Activated CD8-positive, alpha-beta memory T cell treated with anti-CD3 and anti-CD28 coated beads, Interleukin-2, amount 50 U/mL, for 24 hours (primary cell): ENCODE data around the gene TMEM59L.

Experiments
- DNase-seq: peaks from one replicate; pipeline ENCODE4 v3.0.0-alpha.2; 2020; ENCODE audit errors: extremely low read depth

Gene TMEM59L

DNA sequence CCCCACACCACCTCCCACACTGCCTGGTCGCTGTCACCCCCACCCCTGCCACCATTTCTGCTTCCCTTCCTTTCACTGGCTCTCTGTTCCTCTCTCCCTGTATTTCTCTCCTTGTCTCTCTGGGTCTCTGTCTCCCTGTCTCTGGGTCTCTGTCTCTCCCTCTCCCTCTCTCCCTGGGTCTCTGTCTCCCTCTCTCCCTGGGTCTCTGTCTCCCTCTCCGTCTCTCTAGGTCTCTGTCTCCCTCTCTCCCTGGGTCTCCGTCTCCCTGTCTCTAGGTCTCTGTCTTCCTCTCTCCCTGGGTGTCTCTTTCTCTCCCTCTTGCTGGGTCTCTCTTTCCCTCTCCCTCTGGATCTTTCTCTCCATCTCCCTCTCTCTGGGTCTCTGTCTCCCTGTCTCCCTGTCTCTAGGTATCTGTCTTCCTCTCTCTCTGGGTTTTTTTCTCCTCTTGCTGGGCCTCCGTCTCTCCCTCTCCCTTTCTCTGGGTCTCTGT is 45.7 kb downstream of the TMEM59L start:
- no peak for DNase-seq

DNA sequence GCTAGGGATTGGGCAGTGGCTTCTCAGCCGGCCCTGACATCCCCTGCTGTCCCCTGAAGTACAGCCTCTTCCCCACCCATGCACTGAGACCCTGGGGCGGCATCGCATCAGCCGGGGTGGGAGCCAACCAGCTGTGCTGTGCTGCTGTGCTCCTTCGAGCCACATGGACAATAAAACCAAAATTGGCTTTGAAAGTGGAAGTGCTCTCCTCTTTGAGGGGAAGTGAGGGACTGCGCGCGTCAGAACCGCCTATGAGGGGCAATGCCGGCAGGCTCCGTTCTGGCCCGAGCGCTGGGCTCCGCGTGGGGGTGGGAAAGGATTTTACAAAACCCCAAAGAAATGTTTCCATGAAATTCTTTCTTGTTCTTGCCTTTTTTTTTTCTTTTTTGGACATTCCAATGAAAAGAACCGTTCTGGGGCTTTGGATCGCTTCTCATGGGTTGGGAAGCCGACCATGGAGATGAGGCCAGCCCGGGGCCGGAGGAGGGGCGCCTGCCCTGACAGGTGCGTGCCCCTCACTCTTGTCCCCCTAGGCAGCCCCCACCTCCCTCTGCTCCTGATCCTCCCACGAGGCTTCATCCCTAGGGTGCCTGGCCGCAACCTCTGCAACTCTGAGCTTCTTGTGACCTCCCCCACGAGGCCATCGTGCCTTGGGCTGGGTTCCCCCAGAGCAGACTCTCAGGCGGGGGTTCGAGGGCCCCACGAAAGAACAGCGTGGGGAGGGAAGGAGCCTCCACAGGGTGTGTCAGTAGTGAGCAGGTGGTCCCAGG is 46.8 kb downstream of the TMEM59L start:
- no peak for DNase-seq

DNA sequence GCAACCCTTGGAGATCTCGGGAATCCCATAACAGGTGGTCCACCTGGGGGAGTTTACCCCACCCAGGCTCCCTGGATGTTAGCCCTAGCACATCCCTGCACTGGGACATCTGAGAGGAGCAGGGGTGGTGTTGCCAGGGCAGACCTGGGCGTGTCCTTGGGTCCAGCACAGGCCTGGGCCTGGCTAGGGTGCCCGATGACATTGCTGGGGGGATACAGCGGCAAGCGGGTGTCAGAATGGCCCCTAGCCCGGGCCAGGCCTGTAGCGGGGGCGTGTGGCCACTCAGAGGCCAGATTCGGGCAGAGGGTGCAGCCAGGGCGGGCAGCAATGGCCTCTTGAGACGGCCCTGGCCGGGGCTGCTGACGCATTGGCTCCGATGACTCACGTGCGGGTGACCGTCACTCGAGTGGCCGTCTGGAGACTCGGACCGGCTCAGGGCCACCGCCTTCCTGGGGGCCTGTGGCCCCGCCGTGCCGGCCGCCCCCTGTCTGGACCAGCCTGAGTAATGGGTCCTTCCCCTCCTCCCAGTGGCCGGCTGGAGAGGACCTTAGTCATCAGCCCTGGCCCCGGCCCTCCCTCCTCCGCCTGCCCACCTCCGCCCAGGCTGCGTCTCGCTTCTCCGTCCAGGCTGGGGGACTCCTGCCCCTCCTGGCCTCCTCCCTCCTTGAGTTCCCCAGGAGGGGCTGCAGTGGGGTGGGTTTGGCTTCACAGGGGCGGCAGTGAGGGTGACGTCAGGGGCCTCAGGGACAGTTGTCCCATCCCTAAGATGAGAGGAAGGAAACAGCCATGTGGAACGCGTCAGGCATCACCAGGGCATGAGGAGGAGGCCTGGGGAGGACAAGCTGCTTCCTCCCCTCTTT is 47.6 kb downstream of the TMEM59L start:
- DNase-seq, result no peak

DNA sequence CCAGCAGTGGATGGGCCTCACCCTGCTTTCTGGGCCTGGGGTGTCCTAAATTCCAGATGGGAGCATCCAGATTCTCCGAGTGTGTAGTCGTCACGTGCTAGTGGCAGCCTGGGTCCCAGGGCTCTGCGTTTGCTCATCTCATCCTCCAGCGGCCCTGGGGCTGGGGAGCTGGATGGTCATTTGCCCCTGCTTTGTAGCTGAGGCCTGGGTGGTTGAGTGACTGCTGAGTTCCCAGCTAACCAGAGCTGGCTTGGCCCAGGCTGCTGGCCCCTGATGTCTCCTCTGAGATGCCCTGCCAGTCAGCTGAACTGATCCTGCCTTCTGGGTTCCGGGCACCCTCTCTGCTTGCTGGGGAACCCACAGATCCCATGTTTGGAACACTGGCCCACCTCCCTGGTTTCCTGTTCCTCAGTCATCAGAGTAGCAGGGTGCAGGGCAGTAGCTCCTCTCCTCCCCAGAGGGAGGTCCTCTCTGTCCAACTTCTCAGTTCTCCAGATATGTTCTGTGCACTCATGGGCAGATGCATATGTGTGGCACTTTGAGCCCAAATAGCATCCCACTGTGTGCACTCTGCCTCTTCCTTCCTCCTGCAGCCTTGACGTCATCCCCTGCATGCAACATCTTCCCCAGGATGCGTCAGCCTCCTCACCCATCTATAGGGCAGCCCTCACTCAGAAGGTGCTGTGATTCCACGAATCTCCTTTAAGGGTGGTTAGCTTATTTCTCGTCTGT is 48.4 kb downstream of the TMEM59L start:
- DNase-seq, result no peak

DNA sequence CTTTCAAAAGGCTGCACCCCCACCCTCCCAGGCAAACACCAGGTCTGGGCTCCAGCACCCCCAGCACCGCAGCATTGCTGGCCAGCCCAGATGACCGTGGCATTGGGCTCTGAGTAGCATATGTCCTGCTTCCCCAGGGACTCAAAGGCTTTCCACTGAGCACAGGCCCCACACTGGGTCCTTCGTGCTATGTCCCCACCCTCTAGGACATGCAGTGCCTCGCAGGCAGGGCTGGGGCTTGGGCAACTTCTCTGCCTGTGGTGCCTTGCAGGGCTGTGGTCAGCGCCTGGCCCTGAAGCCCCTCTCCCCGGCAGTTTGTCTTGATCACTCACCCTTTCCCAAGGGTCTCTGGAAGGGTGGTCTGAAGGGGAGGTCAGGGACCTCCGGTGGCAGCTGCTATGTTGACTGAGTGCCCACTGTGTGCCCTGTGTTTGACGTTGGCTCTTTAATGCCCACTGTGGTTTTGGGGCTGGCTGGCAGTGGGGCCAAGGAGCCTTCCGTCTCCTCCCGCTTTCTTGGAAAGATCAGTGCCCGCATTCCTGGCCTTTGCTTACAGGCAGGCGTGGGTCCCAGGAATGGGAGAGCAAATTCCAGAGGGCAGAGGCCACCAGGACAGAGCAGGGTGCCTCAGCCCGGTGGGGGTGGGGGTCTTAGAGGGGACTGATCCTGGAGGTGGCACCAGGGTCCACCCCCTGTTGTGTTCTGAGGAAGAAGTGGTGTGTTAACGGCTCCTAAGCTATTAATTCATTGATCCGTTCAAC is 50.5 kb downstream of the TMEM59L start:
- DNase-seq, result no peak

DNA sequence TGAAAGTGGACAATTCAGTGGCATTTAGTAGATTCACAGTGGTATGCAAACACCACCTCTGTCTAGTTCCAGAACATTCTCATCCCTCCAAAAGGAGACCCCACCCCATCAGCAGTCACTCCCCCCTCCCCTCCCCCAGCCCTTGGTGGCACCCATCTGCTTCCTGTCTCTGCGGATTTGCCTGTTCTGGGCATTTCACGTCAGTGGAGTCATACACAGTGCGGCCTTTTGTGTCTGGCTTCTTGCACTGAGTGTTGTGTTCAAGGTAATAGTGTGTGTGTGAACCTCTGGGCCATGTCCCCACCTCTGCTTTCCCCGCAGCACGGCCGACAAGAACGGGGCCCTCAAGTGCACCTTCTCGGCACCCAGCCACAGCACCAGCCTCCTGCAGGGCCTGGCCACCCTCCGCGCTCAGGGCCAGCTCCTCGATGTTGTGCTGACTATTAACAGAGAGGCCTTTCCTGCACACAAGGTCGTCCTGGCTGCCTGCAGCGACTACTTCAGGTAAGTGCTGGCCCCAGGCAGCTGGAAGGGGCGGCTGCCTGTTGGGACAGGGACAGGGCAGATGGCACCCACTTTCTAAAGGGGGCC is 51.4 kb downstream of the TMEM59L start:
- no peak for DNase-seq

DNA sequence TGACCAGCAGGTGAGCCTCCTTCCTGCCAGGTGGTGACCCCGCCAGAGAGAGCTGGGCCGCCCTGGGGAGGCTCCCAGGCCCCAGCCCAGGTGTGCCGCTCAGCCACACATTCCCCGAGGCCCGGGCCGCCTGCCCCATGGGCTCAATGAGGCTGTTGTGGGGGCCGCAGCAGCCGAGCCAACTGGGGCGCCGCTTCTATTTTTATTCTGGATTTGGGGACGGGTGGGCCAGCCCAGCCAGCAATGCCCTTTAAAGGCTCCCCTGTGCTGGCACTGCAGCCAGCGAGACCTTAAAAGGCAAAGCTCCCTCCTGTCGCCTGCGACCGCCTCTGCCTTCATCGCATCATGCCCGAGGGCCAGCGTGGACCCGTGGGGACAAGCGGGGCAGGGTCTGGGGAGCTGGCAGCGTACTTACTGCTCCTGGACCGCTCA is 53.1 kb downstream of the TMEM59L start:
- no peak for DNase-seq

DNA sequence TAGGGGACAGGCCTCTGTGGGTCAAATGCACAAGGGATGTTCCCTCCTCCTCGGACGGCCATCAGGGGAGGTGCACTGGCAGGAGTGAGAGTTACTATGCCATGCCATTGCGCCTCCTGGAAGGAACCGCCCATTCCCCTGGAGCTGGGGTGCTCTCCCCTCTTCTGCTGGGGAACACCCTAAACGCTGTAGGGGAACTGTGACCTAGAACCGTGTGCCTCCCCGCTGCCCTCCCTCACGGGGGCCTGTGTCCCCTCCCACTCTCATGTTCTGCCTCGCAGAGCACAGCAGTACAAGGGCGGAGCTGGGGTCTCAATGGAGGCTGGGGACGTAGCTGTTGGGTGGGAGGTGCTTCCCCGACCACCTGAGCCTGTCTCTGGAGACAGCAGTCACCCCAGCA is 53.6 kb downstream of the TMEM59L start:
- no peak for DNase-seq

DNA sequence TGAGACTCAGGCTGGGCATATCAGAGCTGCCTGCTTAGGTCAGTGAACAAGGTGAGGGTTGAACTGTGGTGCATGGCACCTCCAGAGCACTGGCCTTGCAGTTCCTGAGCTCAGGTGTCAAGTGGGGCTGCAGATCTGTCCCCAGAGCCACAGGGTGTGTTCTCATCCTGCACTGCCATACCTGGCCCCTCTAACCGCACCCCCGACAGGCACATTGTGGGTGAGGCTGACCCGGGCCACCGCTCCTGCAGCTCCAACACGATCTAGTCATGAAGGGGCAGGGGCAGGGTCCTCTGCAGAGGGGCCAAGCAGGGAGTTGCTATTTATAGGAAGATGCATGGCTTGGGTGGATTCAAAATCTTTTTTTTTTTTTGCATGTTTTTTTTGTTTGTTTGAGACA is 54.1 kb downstream of the TMEM59L start:
- DNase-seq, result no peak

DNA sequence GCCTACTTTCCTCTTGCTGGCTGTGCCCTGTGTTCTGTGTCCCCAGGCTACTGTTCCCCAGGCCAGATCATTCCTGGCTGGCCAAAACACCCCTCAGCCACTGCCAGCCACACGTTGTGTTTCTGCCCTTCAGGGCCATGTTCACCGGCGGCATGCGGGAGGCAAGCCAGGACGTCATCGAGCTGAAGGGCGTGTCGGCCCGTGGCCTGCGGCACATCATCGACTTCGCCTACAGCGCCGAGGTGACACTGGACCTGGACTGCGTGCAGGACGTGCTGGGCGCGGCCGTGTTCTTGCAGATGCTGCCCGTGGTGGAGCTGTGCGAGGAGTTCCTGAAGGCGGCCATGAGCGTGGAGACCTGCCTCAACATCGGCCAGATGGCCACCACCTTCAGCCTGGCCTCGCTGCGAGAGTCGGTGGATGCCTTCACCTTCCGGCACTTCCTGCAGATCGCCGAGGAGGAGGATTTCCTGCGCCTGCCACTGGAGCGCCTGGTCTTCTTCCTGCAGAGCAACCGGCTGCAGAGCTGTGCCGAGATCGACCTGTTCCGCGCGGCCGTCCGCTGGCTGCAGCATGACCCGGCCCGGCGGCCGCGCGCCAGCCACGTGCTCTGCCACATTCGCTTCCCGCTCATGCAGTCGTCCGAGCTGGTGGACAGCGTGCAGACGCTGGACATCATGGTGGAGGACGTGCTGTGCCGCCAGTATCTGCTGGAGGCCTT is 55.0 kb downstream of the TMEM59L start:
- DNase-seq, result no peak

DNA sequence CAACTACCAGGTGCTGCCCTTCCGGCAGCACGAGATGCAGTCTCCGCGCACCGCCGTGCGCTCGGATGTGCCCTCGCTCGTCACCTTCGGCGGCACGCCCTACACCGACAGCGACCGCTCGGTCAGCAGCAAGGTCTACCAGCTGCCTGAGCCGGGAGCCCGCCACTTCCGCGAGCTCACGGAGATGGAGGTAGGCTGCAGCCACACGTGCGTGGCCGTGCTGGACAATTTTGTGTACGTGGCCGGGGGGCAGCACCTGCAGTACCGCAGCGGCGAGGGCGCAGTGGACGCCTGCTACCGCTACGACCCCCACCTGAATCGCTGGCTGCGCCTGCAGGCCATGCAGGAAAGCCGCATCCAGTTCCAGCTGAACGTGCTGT is 55.6 kb downstream of the TMEM59L start:
- DNase-seq, result no peak

DNA sequence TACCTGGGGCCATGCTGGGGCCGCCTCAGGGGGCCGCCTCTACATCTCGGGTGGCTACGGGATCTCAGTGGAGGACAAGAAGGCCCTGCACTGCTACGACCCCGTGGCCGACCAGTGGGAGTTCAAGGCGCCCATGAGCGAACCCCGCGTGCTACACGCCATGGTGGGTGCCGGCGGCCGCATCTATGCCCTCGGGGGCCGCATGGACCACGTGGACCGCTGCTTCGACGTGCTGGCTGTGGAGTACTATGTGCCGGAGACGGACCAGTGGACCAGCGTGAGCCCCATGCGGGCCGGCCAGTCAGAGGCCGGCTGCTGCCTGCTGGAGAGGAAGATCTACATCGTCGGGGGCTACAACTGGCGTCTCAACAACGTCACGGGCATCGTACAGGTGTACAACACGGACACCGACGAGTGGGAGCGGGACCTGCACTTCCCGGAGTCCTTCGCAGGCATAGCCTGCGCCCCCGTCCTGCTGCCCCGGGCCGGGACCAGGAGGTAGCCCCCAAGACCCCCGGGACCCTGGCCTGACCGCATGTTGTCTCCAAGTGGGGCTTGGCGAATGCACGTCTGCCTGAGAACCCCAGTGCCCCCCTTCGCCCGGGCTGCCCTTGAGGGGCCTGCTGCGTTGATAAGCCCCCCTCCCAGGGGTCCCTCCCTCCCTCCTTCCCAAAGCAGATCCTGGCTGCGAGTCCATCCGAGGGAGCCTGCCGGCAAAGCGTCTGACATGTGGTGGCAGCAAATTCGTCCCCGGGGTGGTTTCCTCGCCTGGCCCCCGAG is 56.3 kb downstream of the TMEM59L start:
- no peak for DNase-seq

DNA sequence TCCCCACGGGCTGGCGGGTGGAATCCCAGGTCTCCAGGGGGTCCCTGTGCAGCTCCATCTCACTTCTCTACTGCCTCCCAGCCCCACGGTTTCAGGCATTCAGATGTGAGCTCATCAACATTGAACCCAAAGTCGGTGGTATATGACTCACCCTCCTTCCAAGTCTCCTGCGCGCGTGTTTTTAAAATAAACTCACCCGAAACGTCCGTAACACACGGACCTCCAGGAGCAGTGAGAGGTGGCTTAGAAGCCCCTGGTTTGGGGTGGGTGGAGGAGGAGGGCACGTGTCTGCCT is 56.8 kb downstream of the TMEM59L start:
- no peak for DNase-seq

DNA sequence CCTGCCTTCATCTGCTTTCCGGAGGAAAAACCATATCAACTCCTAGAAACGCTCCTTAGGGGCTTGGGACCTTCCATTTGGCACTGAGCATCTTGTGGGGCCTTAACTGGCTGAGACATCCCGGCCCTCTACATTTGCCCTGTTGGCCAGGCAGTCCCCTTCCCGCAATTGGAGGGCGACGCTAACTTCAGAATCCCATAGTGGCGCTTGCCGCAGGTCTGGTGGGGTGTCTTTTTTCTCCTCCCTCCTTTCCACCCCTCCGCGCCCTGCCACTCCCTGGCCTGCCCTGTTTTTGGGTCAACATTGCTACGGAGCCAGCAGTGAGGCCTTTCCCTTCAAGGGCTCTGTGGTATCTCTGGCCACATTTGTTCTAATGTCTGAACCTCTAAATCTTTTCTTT is 57.2 kb downstream of the TMEM59L start:
- no peak for DNase-seq

DNA sequence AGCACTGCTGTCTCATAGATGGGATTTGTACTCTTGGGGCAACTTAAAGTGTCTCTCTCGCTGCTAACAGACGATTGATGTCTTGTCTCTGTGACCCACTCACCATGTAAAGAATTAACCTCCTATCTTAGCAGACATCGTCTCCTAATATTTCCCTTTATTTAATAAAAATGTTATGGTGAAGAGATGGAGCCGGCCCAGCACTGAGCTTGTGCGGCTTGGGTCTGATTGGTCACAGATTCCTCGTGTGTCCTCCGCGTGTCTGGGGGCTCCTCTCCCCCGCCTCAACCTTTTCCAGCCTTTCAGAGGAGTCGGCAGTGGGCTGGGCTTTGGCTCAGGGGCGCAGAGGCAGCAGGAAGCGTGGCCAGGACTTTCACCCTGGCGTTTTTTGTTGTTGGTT is 57.6 kb downstream of the TMEM59L start:
- no peak for DNase-seq
